ENCODE results near the gene SERPINB5. TPM values are rescaled to one million over a fixed set of nuclear protein-coding genes. Genes with fewer than 3 reads are reported as not detected.

The SERPINB5 gene
- total and polyA plus RNA-seq, 4 donors: 0.05 TPM; not detected in 3

GRCh38 chr18:63446266-63446665 is 30.5 kb upstream of the SERPINB5 start:
- H3K9ac ChIP-seq (ENCODE audit: low read depth in 1 of 2, low read length in 2 of 2): no peak overlapping the region

GRCh38 chr18:63447066-63447465 is 29.7 kb upstream of the SERPINB5 start:
- whole genome bisulfite sequencing: 45% methylated on average over 5 of the region's 5 CpGs
- Histone ChIP-seq H3K4me3 (ENCODE audit: low read depth in 1 of 3, low read length in 3 of 3) (no peak overlapping the region), H3K27ac (ENCODE audit: low read depth in 1 of 2, low read length in 2 of 2) (no peak overlapping the region), H3K36me3 (ENCODE audit: control insufficient read depth in 4 of 4, insufficient read depth in 3 of 4, low read depth in 1 of 4, low read length in 3 of 4) (no peaks in the 10 kb centered on the region), H3K9ac (ENCODE audit: low read depth in 1 of 2, low read length in 2 of 2) (no peak overlapping the region), H3K27me3 (ENCODE audit: control insufficient read depth in 4 of 4, insufficient read depth in 4 of 4, low read length in 3 of 4) (no peaks in the 10 kb centered on the region), H3K9me3 (ENCODE audit: control insufficient read depth in 4 of 4, low read length in 3 of 4) (no peaks in the 10 kb centered on the region), H3K4me1 (ENCODE audit: control insufficient read depth in 4 of 4, insufficient read depth in 4 of 4, low read length in 3 of 4) (peaks cover 0 to 13% (median 5%) of the 10 kb centered on the region in 4 donors)
- TF ChIP-seq YY1 (IDR thresholded peaks at IDR 0.05) (peak; percentile 79), HNF4A (conservative IDR thresholded peaks at IDR 0.05) (peak; percentile 43 to 95), RXRA (IDR thresholded peaks at IDR 0.05) (peak in 1 of 2 donors; percentile 76), MAX (IDR thresholded peaks at IDR 0.05) (peak; percentile 24), JUND (IDR thresholded peaks at IDR 0.05) (peak in 1 of 2 donors; percentile 26), ZBTB33 (IDR thresholded peaks at IDR 0.05) (peak; percentile 34), ATF3 (IDR thresholded peaks at IDR 0.05) (no peak), TAF1 (conservative IDR thresholded peaks at IDR 0.05) (no peak)
- DNase-seq (ENCODE audit: low spot score): no peak

More at GRCh38 chr18:63446266-63446665, 30.5 kb upstream of the SERPINB5 start:
- Histone ChIP-seq H3K36me3 (ENCODE audit: control insufficient read depth in 4 of 4, insufficient read depth in 3 of 4, low read depth in 1 of 4, low read length in 3 of 4) (no peaks in the 10 kb centered on the region), H3K4me3 (ENCODE audit: low read depth in 1 of 3, low read length in 3 of 3) (no peak overlapping the region), H3K4me1 (ENCODE audit: control insufficient read depth in 4 of 4, insufficient read depth in 4 of 4, low read length in 3 of 4) (peaks cover 0 to 13% (median 5%) of the 10 kb centered on the region in 4 donors), H3K27me3 (ENCODE audit: control insufficient read depth in 4 of 4, insufficient read depth in 4 of 4, low read length in 3 of 4) (no peaks in the 10 kb centered on the region), H3K27ac (ENCODE audit: low read depth in 1 of 2, low read length in 2 of 2) (no peak overlapping the region), H3K9me3 (ENCODE audit: control insufficient read depth in 4 of 4, low read length in 3 of 4) (no peaks in the 10 kb centered on the region)
- DNase-seq (ENCODE audit: low spot score): no peak
- 92% methylated on average over 3 of the region's 3 CpGs for WGBS
- TF ChIP-seq RXRA (IDR thresholded peaks at IDR 0.05) (no peak), REST (IDR thresholded peaks at IDR 0.05) (no peak), MAX (IDR thresholded peaks at IDR 0.05) (no peak), NR2F2 (IDR thresholded peaks at IDR 0.05) (no peak), JUND (IDR thresholded peaks at IDR 0.05) (no peak), SP1 (IDR thresholded peaks at IDR 0.05) (no peak), RAD21 (IDR thresholded peaks at IDR 0.05) (no peak), FOXA2 (IDR thresholded peaks at IDR 0.05) (no peak), HNF4A (conservative IDR thresholded peaks at IDR 0.05) (no peak), ATF3 (IDR thresholded peaks at IDR 0.05) (no peak), HNF4G (IDR thresholded peaks at IDR 0.05) (no peak), EGR1 (IDR thresholded peaks at IDR 0.05; ENCODE audit: low read depth in 2 of 2) (no peak), TAF1 (conservative IDR thresholded peaks at IDR 0.05) (no peak), FOXA1 (IDR thresholded peaks at IDR 0.05) (no peak), GABPA (IDR thresholded peaks at IDR 0.05 in 1 of 2, conservative IDR thresholded peaks at IDR 0.05 in 1 of 2) (no peak), ZBTB33 (IDR thresholded peaks at IDR 0.05) (no peak), YY1 (IDR thresholded peaks at IDR 0.05) (no peak)
